ENCODE data around the gene SLC1A2.

DNA sequence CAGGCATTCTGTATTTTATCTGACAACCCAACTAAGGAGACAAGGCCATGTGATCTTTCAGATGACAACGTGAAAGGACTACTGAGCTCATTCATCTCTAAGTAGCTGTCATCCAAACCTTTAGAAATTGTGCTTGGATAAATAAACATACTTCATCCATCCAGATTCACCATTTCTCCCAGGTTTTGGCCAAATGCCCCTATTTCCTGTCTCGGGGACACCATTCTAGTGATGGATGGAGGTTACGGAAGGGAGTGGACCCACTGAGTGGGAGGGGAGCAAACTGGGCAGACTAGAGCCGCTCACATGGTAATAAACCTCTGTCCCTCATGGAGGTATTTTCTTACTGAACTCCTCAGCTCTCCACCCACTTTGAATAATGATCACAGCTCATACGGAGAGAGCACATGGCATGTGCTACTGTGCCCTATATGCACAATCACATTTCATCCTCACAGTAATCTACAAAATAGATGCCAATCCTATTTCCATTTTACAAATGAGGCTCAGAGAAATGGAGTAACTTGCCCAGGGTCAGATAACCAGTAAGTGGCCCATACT is 114.4 kb downstream of the SLC1A2 start:
- TF ChIP-seq CTCF (conservative IDR thresholded peaks at IDR 0.05; ENCODE audit: low read depth in 2 of 2) (no peak), CREB1 (CRISPR knock-in tag; IDR thresholded peaks at IDR 0.05; ENCODE audit: low read depth) (no peak), POLR2AphosphoS5 (IDR thresholded peaks at IDR 0.05; ENCODE audit: low read depth) (no peak), EZH2 (IDR thresholded peaks at IDR 0.05; ENCODE audit: low read depth, unreplicated experiment) (no peak), REST (IDR thresholded peaks at IDR 0.05; ENCODE audit: unreplicated experiment) (no peak), NANOG (IDR thresholded peaks at IDR 0.05; ENCODE audit: borderline replicate concordance) (no peak), EZH2phosphoT487 (IDR thresholded peaks at IDR 0.05; ENCODE audit: unreplicated experiment) (no peak), ZNF114 (CRISPR knock-in tag; IDR thresholded peaks at IDR 0.05) (no peak), JUNB (IDR thresholded peaks at IDR 0.05; ENCODE audit: unreplicated experiment) (no peak), STAT1 (IDR thresholded peaks at IDR 0.05; ENCODE audit: unreplicated experiment) (no peak), ETS1 (IDR thresholded peaks at IDR 0.05) (no peak)

Measured in GM23338 (cell line).